ENCODE results near the gene MKI67. TPM values are rescaled to one million over a fixed set of nuclear protein-coding genes. Genes with fewer than 3 reads are reported as not detected.

MKI67 gene
- total RNA-seq, 4 donors from 2014 or later, result 2.4 to 9.1 (median 4.2) TPM

GRCh38 chr10:128125416-128125943, 743 bp downstream of the MKI67 start:
- intact Hi-C loops (cut with DNase I; ENCODE audit: low total_unique reads), result no loop called here
- no peak for DNase-seq (ENCODE audit: low spot score in 2 of 2)
- TF ChIP-seq POLR2A (IDR thresholded peaks at IDR 0.05) (no peak), CTCF (IDR thresholded peaks at IDR 0.05) (no peak)
- H3K4me3 ChIP-seq (ENCODE audit: low read depth, poor library complexity, severe bottlenecking), result peak overlapping the region; percentile 34
- WGBS, 2 donors, result 3 to 4% methylated on average over 31 to 33 of the region's 33 CpGs

DNA sequence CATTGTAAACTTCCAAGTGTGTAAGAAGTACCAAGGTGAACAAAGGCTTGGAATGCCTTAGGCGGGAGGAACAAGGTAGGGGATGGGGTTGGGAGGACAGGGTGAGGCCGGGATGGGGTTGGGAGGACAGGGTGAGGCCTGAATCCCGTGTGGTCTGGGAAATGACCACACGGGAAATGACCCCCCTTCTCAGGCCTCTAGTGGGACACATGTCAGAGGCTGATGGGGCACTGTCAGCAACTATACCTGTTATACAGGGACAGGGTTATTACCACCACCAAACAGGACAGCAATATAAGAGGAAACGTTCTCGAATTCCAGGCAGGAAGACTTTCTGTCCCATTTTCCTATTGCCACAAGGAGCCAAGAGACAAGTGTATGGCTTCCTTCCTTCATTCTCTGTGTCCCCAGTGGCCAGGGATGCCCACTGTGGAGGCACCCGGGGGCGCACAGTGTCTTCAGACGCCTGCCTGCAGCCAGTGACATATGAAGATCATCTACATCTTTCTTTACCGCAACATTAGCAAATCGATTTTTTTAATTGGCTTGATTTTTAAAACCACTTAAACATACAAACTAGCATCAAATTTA, 1.3 kb downstream of the MKI67 start:
- H3K4me3 ChIP-seq (ENCODE audit: low read depth, poor library complexity, severe bottlenecking), result no peak overlapping the region
- DNase-seq (ENCODE audit: low spot score in 2 of 2), result no peak
- 37 to 39% methylated on average over 11 of the region's 11 CpGs for WGBS, 2 donors
- no peak for TF ChIP-seq POLR2A (IDR thresholded peaks at IDR 0.05)
- TF ChIP-seq CTCF (IDR thresholded peaks at IDR 0.05), result no peak
- intact Hi-C loops (cut with DNase I; ENCODE audit: low total_unique reads), result no loop called here

DNA sequence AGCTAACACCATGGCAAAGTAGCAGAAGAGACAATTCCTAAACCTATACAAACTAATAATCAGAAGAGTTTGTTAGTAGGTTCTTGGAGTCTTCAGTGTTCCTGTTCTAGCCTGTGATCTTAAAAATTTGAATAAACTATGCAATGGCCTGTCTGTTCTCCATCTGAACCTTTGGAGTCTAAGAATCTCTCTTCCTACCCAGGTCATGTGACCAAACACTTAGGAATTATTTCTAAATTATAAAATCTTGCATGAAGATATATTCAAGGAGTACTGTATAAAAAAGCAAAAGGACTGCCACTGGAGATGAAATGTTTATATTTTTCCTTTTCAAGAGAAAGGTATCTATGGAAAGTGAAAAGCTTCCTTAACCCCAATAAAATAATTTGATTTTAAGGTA, 2.4 kb downstream of the MKI67 start:
- intact Hi-C loops (cut with DNase I; ENCODE audit: low total_unique reads), result no loop called here
- DNase-seq (ENCODE audit: low spot score in 2 of 2), result no peak
- H3K4me3 ChIP-seq (ENCODE audit: low read depth, poor library complexity, severe bottlenecking), result no peak overlapping the region
- no peak for TF ChIP-seq POLR2A (IDR thresholded peaks at IDR 0.05)
- no peak for TF ChIP-seq CTCF (IDR thresholded peaks at IDR 0.05)

GRCh38 chr10:128122931-128123330, 3.3 kb downstream of the MKI67 start:
- no peak for DNase-seq (ENCODE audit: low spot score in 2 of 2)
- H3K4me3 ChIP-seq (ENCODE audit: low read depth, poor library complexity, severe bottlenecking), result no peak overlapping the region
- intact Hi-C loops (cut with DNase I; ENCODE audit: low total_unique reads), result no loop called here
- WGBS, 2 donors, result 86 to 87% methylated on average over 2 of the region's 2 CpGs
- TF ChIP-seq CTCF (IDR thresholded peaks at IDR 0.05) (no peak), POLR2A (IDR thresholded peaks at IDR 0.05) (no peak)

- H3K4me3 ChIP-seq (ENCODE audit: low read depth, poor library complexity, severe bottlenecking), result no peak overlapping the region
- DNase-seq (ENCODE audit: low spot score in 2 of 2), result no peak
- WGBS, 2 donors, result 89 to 96% methylated on average over 5 of the region's 5 CpGs
- TF ChIP-seq POLR2A (IDR thresholded peaks at IDR 0.05) (no peak), CTCF (IDR thresholded peaks at IDR 0.05) (no peak)
- intact Hi-C loops (cut with DNase I; ENCODE audit: low total_unique reads), result no loop called here
These were observed 4.3 kb downstream of the MKI67 start for GRCh38 chr10:128121750-128122412.

All from lower leg skin (tissue), 4 donors.